Fibroblast of villous mesenchyme (primary cell): ENCODE results near the gene CREBZF. TPM values are rescaled to one million over a fixed set of nuclear protein-coding genes. Genes with fewer than 3 reads are reported as not detected.

Experiments used
- DNase-seq: peaks from one replicate; pipeline ENCODE4 v3.0.0-alpha.2; 2010; ENCODE audit warnings: low read depth
- H3K4me3 ChIP-seq: 2 replicates; pipeline ENCODE4 v1.5.1; 2011; ENCODE audit warnings: low read depth, mild to moderate bottlenecking, low read length
- total RNA-seq: library from RNA; depleted of rRNA; stranded (reverse); fragments of >200 nt; gene quantifications from 2 replicates; pipeline ENCODE4 v1.2.3, GENCODE V29; 2012
- TF ChIP-seq, protein P1 (sequence below): IDR thresholded peaks from 2 replicates; pipeline ENCODE4 v1.5.1; 2012; ENCODE audit warnings: low read depth, mild to moderate bottlenecking, low read length; ENCODE audit not compliant: insufficient read depth

Gene CREBZF
- total RNA-seq, 1 donor: 41.5 TPM

DNA sequence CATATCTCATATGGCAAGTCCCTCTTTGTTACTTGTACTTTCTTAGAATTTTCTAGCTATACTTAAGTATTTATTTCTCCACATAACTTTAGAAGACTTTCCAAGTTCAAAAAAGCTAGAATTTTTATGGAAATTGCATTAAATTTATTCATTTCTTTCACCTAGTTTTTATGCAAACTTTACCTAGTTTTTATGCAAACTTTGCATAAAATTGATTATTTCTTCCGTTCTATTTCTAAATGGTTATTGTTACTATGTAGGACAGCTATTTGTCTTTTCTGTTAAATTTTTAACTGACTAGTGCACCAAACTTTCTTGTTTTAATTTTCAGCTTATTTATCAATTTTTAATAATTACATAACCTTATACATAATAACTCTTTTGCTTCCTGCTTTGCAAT is 3.2 kb upstream of the CREBZF start:
- H3K4me3 ChIP-seq: no peak overlapping the region
- DNase-seq: no peak
- TF ChIP-seq, protein P1, sequence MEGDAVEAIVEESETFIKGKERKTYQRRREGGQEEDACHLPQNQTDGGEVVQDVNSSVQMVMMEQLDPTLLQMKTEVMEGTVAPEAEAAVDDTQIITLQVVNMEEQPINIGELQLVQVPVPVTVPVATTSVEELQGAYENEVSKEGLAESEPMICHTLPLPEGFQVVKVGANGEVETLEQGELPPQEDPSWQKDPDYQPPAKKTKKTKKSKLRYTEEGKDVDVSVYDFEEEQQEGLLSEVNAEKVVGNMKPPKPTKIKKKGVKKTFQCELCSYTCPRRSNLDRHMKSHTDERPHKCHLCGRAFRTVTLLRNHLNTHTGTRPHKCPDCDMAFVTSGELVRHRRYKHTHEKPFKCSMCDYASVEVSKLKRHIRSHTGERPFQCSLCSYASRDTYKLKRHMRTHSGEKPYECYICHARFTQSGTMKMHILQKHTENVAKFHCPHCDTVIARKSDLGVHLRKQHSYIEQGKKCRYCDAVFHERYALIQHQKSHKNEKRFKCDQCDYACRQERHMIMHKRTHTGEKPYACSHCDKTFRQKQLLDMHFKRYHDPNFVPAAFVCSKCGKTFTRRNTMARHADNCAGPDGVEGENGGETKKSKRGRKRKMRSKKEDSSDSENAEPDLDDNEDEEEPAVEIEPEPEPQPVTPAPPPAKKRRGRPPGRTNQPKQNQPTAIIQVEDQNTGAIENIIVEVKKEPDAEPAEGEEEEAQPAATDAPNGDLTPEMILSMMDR: no peak

DNA sequence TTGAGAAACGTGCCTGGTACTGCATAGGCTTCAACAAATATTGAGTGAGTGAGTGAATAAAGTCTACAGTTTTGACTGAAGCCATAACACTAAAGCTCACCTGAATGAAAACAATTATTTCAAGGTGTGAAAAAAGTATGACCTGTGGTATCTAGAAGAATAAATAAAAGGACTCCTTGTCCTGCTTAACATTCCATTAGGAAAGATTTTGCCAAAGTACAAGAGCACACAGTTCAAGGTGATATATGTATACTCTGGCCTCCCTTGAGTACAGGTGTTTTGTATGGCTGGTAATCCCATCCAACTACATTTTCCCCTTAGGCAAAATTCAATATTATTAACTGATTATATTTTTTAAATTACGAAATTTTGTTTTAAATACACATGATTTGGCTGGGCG is 1.8 kb upstream of the CREBZF start:
- TF ChIP-seq, protein P1: no peak

DNA sequence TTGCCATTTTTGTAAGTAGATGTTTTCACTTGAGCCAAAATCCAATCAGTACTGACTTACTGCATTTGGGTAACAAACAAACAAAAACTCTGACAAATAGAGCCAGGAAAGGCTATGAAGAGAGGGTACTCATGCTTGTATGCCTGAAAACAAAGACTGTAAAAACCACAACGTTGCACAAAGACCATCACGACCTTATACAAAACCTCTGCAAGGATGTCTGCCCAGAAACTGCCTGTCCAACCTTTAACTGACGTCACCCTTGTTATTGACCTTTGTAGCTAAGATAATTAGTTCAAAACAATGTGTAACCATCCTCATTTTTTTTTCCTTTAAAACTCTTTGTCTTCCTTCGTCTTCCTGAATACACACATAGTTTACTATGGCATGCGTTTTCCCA is 804 bp upstream of the CREBZF start:
- peak; percentile 34 for DNase-seq
- TF ChIP-seq, protein P1: no peak
- no peak overlapping the region for H3K4me3 ChIP-seq

More for the DNA sequence above, 1.8 kb upstream of the CREBZF start:
- no peak overlapping the region for H3K4me3 ChIP-seq
- DNase-seq: no peak

DNA sequence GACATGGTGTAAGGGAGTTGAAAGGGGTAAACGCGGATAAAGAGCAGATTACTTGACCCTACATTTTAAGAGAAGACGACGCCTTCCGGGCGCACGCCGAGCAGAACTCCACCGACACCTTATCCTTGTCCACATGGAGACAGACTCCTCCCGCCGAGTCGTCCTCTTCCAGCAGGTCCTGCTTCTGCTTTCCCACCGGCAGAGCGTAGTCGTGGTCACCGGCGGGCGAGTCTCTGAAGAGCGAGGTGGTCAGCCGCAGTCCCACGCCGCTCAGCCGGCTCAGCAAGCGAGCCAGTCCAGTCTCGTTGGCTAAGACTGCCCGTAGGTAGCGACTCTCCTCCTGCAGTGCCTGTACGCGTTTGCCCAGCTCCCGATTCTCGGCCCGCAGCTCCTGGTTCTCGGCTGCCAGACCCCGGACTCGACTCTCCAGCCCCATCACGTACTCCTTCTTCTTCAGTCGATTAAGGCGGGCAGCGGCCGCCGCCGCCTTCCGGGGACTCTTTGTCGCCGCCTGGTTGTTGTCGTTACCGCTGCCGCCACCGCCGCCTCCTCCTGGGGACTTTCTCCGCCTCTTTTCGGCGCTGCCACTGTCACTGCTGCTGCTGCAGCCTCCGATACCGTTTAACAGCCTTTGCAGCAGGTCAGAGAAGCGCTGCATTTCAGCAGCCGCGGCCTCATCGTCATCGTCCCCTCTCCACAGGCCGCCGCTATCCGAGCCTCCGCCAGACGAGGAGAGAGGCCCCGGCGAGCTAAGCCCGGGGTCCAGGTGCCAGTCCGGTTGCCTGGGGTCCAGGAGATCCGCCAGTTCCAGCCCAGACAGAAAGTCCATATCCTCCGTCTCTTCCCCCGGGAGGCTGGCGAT is 945 bp downstream of the CREBZF start:
- DNase-seq: peak; percentile 70
- H3K4me3 ChIP-seq: peak overlapping the region; percentile 97
- TF ChIP-seq, protein P1: peak; percentile 31

DNA sequence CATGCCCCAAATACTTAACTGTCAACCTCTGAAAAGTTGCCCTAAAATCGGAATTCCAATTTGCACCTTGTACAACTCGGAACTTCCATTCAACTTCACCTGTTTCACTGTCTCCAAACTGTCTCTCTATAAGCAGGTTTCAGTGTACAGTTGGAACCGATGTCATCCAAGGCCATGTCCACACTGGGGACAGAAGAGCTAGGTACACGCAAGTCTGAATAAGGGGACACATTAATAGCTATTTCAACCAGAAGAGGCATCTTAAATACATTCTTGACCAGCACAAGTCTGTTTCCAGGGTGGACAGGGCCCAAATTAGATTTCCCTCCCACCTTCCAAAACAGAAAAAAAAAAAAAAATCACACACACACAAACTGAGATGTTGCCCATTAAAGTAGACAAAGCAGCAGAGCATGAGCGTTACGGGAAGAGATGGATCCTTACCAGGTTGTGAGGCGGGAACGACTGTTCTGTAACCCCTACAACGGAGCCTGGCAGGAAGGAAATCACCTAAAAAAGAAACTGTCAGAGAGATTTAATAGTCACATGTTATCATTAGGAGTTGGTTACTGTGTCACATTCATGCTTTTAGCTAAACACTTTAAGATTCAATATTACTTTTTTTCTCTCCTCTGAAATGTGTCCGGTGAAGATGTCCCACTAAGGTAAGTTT is 1.7 kb downstream of the CREBZF start:
- TF ChIP-seq, protein P1: no peak
- DNase-seq: no peak
- peak overlapping the region; percentile 97 for H3K4me3 ChIP-seq

DNA sequence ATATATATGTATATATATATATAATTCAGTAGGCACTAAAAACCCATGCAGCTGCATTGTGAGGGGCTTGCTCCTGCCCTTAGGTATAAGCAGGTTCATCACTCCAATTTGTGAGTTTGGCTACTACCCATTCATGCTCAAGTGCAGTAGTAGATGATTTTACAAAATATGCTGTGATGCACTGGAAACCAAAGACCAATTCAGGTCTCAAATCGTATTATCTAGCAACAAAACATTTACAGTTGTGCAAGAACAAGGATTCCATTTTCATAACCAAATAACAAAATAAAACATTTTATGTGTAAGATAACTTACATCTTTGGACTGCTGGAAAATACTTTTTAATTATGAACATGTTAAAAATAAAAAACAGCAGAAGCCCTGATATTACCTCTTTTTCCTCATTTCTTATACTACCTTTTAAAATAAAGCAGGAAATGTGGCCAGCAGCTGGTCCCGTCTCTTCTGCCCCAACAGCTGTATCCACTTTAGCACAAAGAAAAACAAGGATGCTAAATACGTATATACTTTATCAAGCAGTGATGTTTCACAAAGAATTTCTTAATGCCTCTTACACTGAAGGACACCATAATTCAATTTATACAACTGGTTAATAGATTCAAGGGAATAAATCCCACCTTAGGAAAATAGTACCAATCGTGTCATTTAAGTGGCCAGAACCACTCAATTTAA is 2.8 kb downstream of the CREBZF start:
- TF ChIP-seq, protein P1: no peak
- H3K4me3 ChIP-seq: peak overlapping the region; percentile 97
- DNase-seq: peak; percentile 53
